Renal pelvis (tissue), 4 donors: ENCODE data around the gene SLC39A11. TPM values are rescaled to one million over a fixed set of nuclear protein-coding genes. Genes with fewer than 3 reads are reported as not detected.
"Not testable (repeated sequence)": the region's sequence is repeated elsewhere in the genome, so short reads cannot be mapped to it uniquely, and the experiment has no call there.

Experiments used
- DNase-seq: peaks from one replicate; pipeline ENCODE4 v3.0.0-alpha.2; 2013
- polyA plus RNA-seq, 3 donors: library from polyadenylated mRNA; unstranded; fragments of 120-200 nt; gene quantifications; one replicate each; pipeline ENCODE4 v1.2.1, GENCODE V29; 2013; ENCODE audit not compliant: insufficient read length in 3 of 3

The SLC39A11 gene
- polyA plus RNA-seq, 3 donors, result 27.6 to 31.5 (median 30.7) TPM

- DNase-seq, result no peak
Measured at GRCh38 chr17:73074566-73074965, 17.9 kb downstream of the SLC39A11 start.

GRCh38 chr17:73072219-73072962 is 20.1 kb downstream of the SLC39A11 start:
- DNase-seq, result no peak

GRCh38 chr17:73071066-73071999 is 21.2 kb downstream of the SLC39A11 start:
- no peak for DNase-seq

GRCh38 chr17:73069841-73070240 is 22.6 kb downstream of the SLC39A11 start:
- no peak for DNase-seq

GRCh38 chr17:73069164-73069770 is 23.2 kb downstream of the SLC39A11 start:
- DNase-seq, result no peak

- DNase-seq, result peak; percentile 75
Measured at GRCh38 chr17:73068322-73069153, 23.9 kb downstream of the SLC39A11 start.

- not testable (repeated sequence) for DNase-seq
Measured at GRCh38 chr17:73067699-73068098, 24.8 kb downstream of the SLC39A11 start.

GRCh38 chr17:73067075-73067474 is 25.4 kb downstream of the SLC39A11 start:
- no peak for DNase-seq

- no peak for DNase-seq
Measured at GRCh38 chr17:73066148-73066884, 26.2 kb downstream of the SLC39A11 start.

- no peak for DNase-seq
Measured at GRCh38 chr17:73065376-73065775, 27.1 kb downstream of the SLC39A11 start.

GRCh38 chr17:73064084-73064938 is 28.2 kb downstream of the SLC39A11 start:
- DNase-seq, result no peak

- DNase-seq, result no peak
Measured at GRCh38 chr17:73062726-73063125, 29.8 kb downstream of the SLC39A11 start.

- no peak for DNase-seq
Measured at GRCh38 chr17:73061161-73061560, 31.3 kb downstream of the SLC39A11 start.

GRCh38 chr17:73060721-73061120 is 31.8 kb downstream of the SLC39A11 start:
- no peak for DNase-seq

- not testable (repeated sequence) for DNase-seq
Measured at GRCh38 chr17:73059713-73060112, 32.8 kb downstream of the SLC39A11 start.

GRCh38 chr17:73058022-73058421 is 34.5 kb downstream of the SLC39A11 start:
- no peak for DNase-seq

- no peak for DNase-seq
Measured at GRCh38 chr17:73057196-73057595, 35.3 kb downstream of the SLC39A11 start.

- no peak for DNase-seq
Measured at GRCh38 chr17:73052923-73053322, 39.6 kb downstream of the SLC39A11 start.

GRCh38 chr17:73050797-73051196 is 41.7 kb downstream of the SLC39A11 start:
- no peak for DNase-seq

GRCh38 chr17:73048170-73048569 is 44.3 kb downstream of the SLC39A11 start:
- no peak for DNase-seq
